ENCODE data around the gene SLC22A2. TPM values are rescaled to one million over a fixed set of nuclear protein-coding genes. Genes with fewer than 3 reads are reported as not detected.
"Not testable (repeated sequence)": the region's sequence is repeated elsewhere in the genome, so short reads cannot be mapped to it uniquely, and the experiment has no call there.

Gene SLC22A2
- total RNA-seq, 4 donors from 2014 or later, result not detected

DNA sequence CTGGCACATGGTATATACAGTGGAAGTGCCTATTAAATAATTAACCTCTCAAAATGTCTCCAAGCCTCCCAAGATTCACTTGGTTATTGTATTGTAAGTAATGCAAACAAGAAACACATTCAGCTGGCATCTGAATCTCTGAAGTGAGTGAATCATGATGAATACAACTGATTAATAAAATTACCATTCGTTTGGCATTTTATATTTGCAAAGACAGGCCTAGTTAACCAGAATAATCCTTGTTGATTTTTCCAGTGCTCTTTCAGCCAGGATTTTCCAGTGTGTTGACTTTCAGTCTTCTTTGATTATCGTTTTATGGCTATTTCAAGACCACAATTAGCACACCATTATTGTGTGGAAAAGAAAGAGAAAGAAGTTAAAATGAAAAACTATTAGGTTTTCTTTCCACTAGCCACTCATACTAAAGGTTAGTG, 20.3 kb downstream of the SLC22A2 start:
- ATAC-seq (ENCODE audit: low FRiP score), result no peak
- TF ChIP-seq, protein P1, sequence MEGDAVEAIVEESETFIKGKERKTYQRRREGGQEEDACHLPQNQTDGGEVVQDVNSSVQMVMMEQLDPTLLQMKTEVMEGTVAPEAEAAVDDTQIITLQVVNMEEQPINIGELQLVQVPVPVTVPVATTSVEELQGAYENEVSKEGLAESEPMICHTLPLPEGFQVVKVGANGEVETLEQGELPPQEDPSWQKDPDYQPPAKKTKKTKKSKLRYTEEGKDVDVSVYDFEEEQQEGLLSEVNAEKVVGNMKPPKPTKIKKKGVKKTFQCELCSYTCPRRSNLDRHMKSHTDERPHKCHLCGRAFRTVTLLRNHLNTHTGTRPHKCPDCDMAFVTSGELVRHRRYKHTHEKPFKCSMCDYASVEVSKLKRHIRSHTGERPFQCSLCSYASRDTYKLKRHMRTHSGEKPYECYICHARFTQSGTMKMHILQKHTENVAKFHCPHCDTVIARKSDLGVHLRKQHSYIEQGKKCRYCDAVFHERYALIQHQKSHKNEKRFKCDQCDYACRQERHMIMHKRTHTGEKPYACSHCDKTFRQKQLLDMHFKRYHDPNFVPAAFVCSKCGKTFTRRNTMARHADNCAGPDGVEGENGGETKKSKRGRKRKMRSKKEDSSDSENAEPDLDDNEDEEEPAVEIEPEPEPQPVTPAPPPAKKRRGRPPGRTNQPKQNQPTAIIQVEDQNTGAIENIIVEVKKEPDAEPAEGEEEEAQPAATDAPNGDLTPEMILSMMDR (IDR thresholded peaks at IDR 0.05), result no peak
- no peak for DNase-seq (ENCODE audit: low spot score)

DNA sequence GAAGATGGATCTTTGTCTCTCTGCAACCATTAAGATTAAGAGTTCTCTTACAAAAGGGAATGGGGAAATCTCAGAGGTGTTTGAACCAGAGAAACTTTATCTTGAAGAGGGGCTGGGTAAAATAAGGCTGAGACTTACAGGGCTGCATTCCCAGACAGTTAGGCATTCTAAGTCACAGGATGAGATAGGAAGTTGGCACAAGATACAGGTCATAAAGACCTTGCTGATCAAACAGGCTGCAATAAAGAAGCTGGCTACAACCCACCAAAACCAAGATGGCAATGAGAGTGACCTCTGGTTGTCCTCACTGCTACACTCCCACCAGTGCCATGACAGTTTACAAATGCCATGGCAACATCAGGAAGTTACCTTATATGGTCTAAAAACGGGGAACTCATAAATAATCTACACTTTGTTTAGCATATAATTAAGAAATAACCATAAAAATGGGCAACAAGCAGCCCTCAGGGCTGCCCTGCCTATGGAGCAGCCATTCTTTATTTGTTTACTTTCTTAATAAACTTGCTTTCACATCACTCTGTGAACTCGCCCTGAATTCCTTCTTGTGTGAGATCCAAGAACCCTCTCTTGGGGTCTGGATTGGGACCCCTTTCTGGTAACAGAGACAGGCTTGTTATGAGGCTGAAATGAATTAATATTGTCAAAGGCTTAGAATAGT, 20.9 kb downstream of the SLC22A2 start:
- ATAC-seq (ENCODE audit: low FRiP score); DNase-seq (ENCODE audit: low spot score): not testable (repeated sequence)

DNA sequence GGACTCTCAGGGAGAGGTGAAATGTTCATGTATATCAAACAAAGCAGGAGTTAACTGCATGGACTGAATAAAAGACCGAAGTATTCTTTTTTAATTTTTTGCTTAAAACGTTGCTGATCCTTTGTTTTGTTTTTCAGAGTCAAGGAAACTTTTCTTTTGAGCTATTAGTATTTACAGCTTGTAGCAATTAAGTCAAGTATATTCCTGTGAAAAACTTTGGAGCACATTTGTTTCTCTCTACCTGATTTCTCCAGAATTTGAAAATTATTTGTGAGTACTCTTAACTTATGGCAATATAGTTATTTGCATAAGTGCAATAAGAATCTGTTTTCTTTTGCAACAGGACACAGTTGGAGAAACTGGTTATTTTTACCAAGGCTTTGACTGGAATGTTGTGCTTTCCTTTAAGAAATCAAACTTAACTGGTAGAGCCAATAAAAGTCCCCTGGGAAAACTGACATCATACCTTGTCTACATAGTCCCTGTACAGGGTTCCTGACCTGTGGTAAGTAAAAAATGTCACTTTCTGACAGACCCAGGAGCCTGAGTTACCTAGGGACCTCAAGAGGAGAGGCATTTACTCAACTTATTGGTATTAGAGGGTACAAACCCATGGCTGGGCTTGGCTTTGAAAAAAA, 22.3 kb downstream of the SLC22A2 start:
- ATAC-seq (ENCODE audit: low FRiP score), result not testable (repeated sequence)

DNA sequence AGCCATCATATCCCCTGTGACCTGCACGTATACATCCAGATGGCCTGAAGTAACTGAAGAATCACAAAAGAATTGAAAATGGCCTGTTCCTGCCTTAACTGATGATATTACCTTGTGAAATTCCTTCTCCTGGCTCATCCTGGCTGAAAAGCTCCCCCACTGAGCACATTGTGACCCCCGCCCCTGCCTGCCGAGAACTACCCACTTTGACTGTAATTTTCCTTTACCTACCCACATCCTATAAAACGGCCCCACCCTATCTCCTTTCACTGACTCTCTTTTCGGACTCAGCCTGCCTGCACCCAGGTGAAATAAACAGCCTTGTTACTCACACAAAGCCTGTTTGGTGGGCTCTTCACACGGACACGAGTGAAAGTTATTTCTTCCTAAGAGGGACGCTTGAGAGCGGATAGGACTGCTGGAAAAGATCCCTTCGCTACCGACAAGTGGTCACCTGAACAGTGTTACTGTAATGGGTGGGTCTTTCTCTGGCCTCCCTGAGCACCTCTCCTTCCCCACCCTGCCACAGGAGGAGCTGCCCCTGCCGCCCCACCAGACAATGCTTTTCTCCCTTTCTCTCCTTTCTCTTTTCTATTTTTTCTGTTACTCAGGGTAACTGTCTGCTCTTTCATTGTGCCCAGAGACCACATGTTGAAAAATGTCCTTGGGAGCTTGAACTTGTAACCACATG, 24.5 kb downstream of the SLC22A2 start:
- not testable (repeated sequence) for DNase-seq (ENCODE audit: low spot score); ATAC-seq (ENCODE audit: low FRiP score)

More for the DNA sequence above, 22.3 kb downstream of the SLC22A2 start:
- DNase-seq (ENCODE audit: low spot score), result not testable (repeated sequence)

DNA sequence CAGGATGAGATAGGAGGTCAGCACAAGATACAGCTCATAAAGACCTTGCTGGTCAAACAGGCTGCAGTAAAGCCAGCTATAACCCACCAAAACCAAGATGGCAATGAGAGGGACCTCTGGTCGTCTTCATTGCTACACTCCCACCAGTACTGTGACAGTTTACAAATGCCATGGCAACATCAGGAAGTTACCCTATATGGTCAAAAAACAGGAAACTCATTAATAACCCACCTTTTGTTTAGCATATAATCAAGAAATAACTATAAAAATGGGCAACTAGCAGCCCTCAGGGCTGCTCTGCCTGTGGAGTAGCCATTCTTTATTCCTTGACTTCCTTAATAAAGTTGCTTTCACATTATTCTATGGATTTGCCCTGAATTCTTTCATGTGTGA, 30.9 kb downstream of the SLC22A2 start:
- no peak for DNase-seq (ENCODE audit: low spot score)
- no peak for ATAC-seq (ENCODE audit: low FRiP score)
- TF ChIP-seq, protein P1 (IDR thresholded peaks at IDR 0.05), result no peak

DNA sequence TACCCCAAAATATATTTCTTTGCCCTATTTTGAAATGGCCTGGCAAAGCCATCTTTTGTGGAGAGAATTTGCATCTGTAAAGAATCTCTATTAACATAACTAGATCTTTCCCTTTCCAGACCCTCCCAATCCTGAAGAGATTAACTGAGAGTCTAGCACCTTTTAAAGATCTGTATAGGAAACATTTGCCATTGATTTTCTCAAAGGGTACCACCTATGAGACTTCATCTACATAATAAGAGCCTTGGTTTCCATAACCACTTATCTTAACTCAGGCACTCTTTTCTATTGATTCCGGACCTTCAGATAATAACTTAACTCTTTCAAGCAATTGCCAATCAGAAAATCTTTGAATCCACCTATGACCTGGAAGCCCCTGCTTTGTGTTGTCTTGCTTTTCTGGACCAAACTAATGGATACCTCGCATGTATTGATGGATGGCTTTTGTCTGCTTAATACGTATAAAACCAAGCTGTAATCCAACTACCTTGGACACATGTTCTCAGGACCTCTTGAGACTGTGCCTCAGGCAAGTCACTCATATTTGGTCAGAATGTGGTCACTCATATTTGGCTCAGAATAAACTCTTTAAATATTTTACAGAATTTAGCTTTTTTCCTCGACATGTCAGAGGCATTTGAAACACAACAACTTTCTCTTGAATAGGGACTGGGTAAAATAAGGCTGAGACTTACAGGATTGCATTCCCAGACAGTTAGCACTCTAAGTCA, 31.4 kb downstream of the SLC22A2 start:
- ATAC-seq (ENCODE audit: low FRiP score) (no peak), DNase-seq (ENCODE audit: low spot score) (no peak)
- TF ChIP-seq, protein P1 (IDR thresholded peaks at IDR 0.05), result no peak

DNA sequence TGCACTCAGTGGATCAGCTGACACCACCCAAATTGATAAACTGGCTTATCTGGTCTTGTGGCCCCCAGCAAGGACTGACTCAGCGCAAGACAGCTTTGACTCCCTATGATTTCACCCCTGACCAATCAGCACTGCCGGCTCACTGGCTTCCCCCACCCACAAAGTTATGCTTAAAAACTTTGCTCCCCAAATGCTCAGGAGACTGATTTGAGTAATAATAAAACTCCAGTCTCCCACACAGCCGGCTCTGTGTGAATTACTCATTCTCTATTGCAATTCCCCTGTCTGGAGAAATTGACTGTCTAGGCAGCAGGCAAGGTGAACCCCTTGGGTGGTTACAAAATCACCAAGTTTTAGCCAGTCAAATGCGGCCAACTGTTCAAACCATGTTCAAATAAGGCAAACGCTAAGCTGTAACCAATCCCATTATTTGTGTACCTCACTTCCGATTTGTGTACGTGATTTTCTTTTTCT, 32.5 kb downstream of the SLC22A2 start:
- TF ChIP-seq, protein P1 (IDR thresholded peaks at IDR 0.05), result no peak

DNA sequence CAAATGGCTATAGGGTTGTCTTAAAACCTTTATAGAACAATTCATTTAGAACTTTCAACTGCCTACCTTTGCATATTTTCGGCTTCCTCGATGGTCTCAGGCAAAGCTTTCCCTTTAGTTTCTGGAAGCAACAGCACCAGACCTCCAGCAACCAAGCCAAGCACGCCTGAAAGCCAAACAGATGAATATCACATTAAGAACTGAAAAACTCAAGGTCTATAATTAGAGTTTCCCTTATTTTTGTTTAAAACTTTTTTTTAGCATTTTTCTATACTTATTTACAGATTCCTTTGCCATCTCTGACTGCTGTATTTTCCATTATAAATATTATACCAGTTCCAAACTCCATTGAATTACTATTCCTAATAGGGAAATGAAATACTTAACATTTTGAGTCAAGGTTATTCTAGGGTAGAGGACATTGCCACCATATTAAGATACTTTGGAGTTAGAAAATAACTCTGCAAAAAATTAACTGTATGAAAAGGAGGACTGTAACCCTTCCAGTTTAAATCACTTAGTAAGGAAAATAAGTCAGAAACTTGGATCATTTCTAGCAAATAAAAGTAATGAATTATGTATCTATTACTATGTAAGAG, 33.9 kb downstream of the SLC22A2 start:
- TF ChIP-seq, protein P1 (IDR thresholded peaks at IDR 0.05), result no peak
- no peak for DNase-seq (ENCODE audit: low spot score)
- ATAC-seq (ENCODE audit: low FRiP score), result no peak

More for the DNA sequence above, 32.5 kb downstream of the SLC22A2 start:
- DNase-seq (ENCODE audit: low spot score) (no peak), ATAC-seq (ENCODE audit: low FRiP score) (no peak)
